CD14-positive monocyte (primary cell): ENCODE measurements around the gene HDAC10. TPM values are rescaled to one million over a fixed set of nuclear protein-coding genes. Genes with fewer than 3 reads are reported as not detected.

ENCODE experiments used
- DNase-seq, 3 donors: peaks; one replicate each; pipeline ENCODE4 v3.0.0-alpha.2; 2011 to 2022
- H2AFZ ChIP-seq: 2 replicates; pipeline ENCODE4 v1.6.0; 2012; ENCODE audit warnings: mild to moderate bottlenecking, low read depth, low read length, inconsistent platforms; ENCODE audit not compliant: insufficient read depth, poor library complexity, severe bottlenecking
- H3K27ac ChIP-seq, 2 donors: 1 replicate in 1 of 2; 2 replicates in 1 of 2; pipeline ENCODE4 v1.5.1; 2012 to 2013; ENCODE audit warnings: low read length in 2 of 2, control low read depth in 1 of 2, inconsistent platforms in 1 of 2, low read depth in 1 of 2, mild to moderate bottlenecking in 1 of 2
- H3K27me3 ChIP-seq, 2 donors: one replicate each; pipeline versions ENCODE4 v1.6.0 to v1.6.1; 2011 to 2013; ENCODE audit warnings: low read length in 2 of 2; ENCODE audit not compliant: control insufficient read depth in 2 of 2, insufficient read depth in 2 of 2
- H3K36me3 ChIP-seq, 2 donors: replicated peaks in 1 of 2; 1 replicate in 1 of 2; 2 replicates in 1 of 2; pipeline versions ENCODE4 v1.5.1 to v1.6.1; 2012 to 2013; ENCODE audit warnings: low read length in 2 of 2, control low read depth in 1 of 2, inconsistent platforms in 1 of 2, mild to moderate bottlenecking in 1 of 2; ENCODE audit not compliant: insufficient read depth in 2 of 2, control insufficient read depth in 1 of 2
- H3K4me1 ChIP-seq, 2 donors: 1 replicate in 1 of 2; 2 replicates in 1 of 2; pipeline versions ENCODE4 v1.5.1 to v1.6.1; 2012 to 2013; ENCODE audit warnings: low read length in 2 of 2, control low read depth in 1 of 2, inconsistent platforms in 1 of 2, mild to moderate bottlenecking in 1 of 2, moderate library complexity in 1 of 2; ENCODE audit not compliant: insufficient read depth in 2 of 2, control insufficient read depth in 1 of 2
- H3K4me2 ChIP-seq: replicated peaks from 2 replicates; pipeline ENCODE3; 2012; ENCODE audit warnings: low read length, moderate library complexity, mild to moderate bottlenecking; ENCODE audit not compliant: poor library complexity, severe bottlenecking; ENCODE audit errors: extremely low read depth
- H3K4me3 ChIP-seq, 3 experiments: fragments of 200-600 bp in 1 of 3; sonication (generic) in 1 of 3; replicated peaks in 1 of 3; 1 replicate in 2 of 3; 2 replicates in 1 of 3; pipeline ENCODE4 v1.5.1; 2011 to 2013; ENCODE audit warnings: low read length in 3 of 3, mild to moderate bottlenecking in 3 of 3, control low read depth in 2 of 3, low read depth in 2 of 3, inconsistent platforms in 1 of 3, moderate library complexity in 1 of 3
- H3K79me2 ChIP-seq: 2 replicates; pipeline ENCODE4 v1.6.0; 2012; ENCODE audit warnings: mild to moderate bottlenecking, control low read depth, inconsistent platforms, low read length, moderate library complexity; ENCODE audit not compliant: insufficient read depth
- H3K9ac ChIP-seq: 2 replicates; pipeline ENCODE4 v1.6.0; 2017; ENCODE audit warnings: low read length, mild to moderate bottlenecking; ENCODE audit not compliant: insufficient read depth, poor library complexity, severe bottlenecking
- H3K9me3 ChIP-seq, 2 donors: replicated peaks in 1 of 2; 1 replicate in 1 of 2; 2 replicates in 1 of 2; pipeline versions ENCODE4 v1.5.1 to v1.6.1; 2012 to 2013; ENCODE audit warnings: low read length in 2 of 2, control low read depth in 1 of 2; ENCODE audit not compliant: control insufficient read depth in 1 of 2, insufficient read depth in 1 of 2
- H4K20me1 ChIP-seq: 2 replicates; pipeline ENCODE4 v1.6.0; 2012; ENCODE audit warnings: mild to moderate bottlenecking, low read length, control low read depth, moderate library complexity; ENCODE audit not compliant: insufficient read depth
- H3K27ac Mint-ChIP-seq, 7 donors: one replicate each; pipeline ENCODE4 v1.8.0; 2020; ENCODE audit warnings: mild to moderate bottlenecking in 7 of 7, mixed read lengths in 7 of 7, moderate library complexity in 6 of 7, inconsistent platforms in 2 of 7
- H3K27me3 Mint-ChIP-seq, 3 donors: one replicate each; pipeline ENCODE4 v1.8.0; 2021 to 2022; ENCODE audit warnings: low read depth in 3 of 3, mild to moderate bottlenecking in 3 of 3, mixed read lengths in 3 of 3, moderate library complexity in 3 of 3, inconsistent platforms in 1 of 3
- H3K36me3 Mint-ChIP-seq, 2 donors: one replicate each; pipeline ENCODE4 v1.8.0; 2020; ENCODE audit warnings: mixed read lengths in 2 of 2, inconsistent platforms in 1 of 2, mild to moderate bottlenecking in 1 of 2
- H3K4me1 Mint-ChIP-seq: one replicate; pipeline ENCODE4 v1.8.0; 2020; ENCODE audit warnings: mild to moderate bottlenecking, mixed read lengths
- H3K4me3 Mint-ChIP-seq, 2 donors: one replicate each; pipeline ENCODE4 v1.8.0; 2020; ENCODE audit warnings: mild to moderate bottlenecking in 2 of 2, mixed read lengths in 2 of 2, moderate library complexity in 1 of 2
- H3K9me3 Mint-ChIP-seq, 7 donors: one replicate each; pipeline ENCODE4 v1.8.0; 2020 to 2022; ENCODE audit warnings: mixed read lengths in 7 of 7, mild to moderate bottlenecking in 6 of 7, moderate library complexity in 6 of 7, inconsistent platforms in 2 of 7
- CTCF ChIP-seq: fragments of 200-600 bp; IDR thresholded peaks from one replicate; pipeline ENCODE4 v1.8.0; 2022; ENCODE audit warnings: antibody characterized with exemption, mild to moderate bottlenecking
- WGBS: methylation state at CpG from one replicate; pipeline ENCODE4 v1.1.5; 2013; ENCODE audit warnings: missing lambda C conversion rate; ENCODE audit not compliant: insufficient coverage; 5-methylcytosine and 5-hydroxymethylcytosine counted together
- intact Hi-C, 2 donors: fragments of 100-400 bp; cut with micrococcal nuclease; formaldehyde crosslinking; loops; one replicate each; pipeline versions ENCODE4 v1.15.0 to v1.15.1; 2023
- polyA plus RNA-seq, 3 donors: library from polyadenylated mRNA; depleted of rRNA in 1 of 3; unstranded in 2 of 3; stranded (reverse) in 1 of 3; fragments of 300-500 nt in 2 of 3; fragments of >200 nt in 1 of 3; fragmentation: Illumina TruSeq in 2 of 3; gene quantifications; 1 replicate in 2 of 3; 2 replicates in 1 of 3; pipeline ENCODE4 v1.2.3, GENCODE V29; 2012 to 2021

The HDAC10 gene
- polyA plus RNA-seq, 3 donors, result 9.2 to 148 (median 13.7) TPM

GRCh38 chr22:50280022-50280707 is 29.1 kb upstream of the HDAC10 start:
- 95% methylated on average over 35 of the region's 38 CpGs for WGBS
- H3K4me1 ChIP-seq, result no peaks in the 10 kb centered on the region

More at GRCh38 chr22:50280022-50280707, 29.1 kb upstream of the HDAC10 start:
- Histone ChIP-seq H3K4me3 (no peak overlapping the region), H2AFZ (no peak overlapping the region), H3K36me3 (peaks cover 94 to 99% of the 10 kb centered on the region in 2 donors), H4K20me1 (peaks cover 98% of the 10 kb centered on the region), H3K9me3 (no peaks in the 10 kb centered on the region), H3K9ac (no peak overlapping the region), H3K27me3 (no peaks in the 10 kb centered on the region), H3K4me2 (no peak overlapping the region), H3K79me2 (peaks cover 3% of the 10 kb centered on the region), H3K27ac (no peak overlapping the region)
- no peaks in the 10 kb centered on the region for H3K4me1 Mint-ChIP-seq
- peaks cover 0 to 2% (median 0%) of the 10 kb centered on the region in 3 donors for H3K27me3 Mint-ChIP-seq
- TF ChIP-seq CTCF, result no peak
- H3K4me3 Mint-ChIP-seq, result no peak overlapping the region
- no peak overlapping the region for H3K27ac Mint-ChIP-seq
- intact Hi-C loops, result no loop called here
- peaks cover 54 to 93% of the 10 kb centered on the region in 2 donors for H3K36me3 Mint-ChIP-seq
- peaks cover 0 to 2% (median 0%) of the 10 kb centered on the region in 7 donors for H3K9me3 Mint-ChIP-seq
- no peak for DNase-seq
